GM10248 (cell line): ENCODE results near the gene DDIT4L.
"Not testable (repeated sequence)": the region's sequence is repeated elsewhere in the genome, so short reads cannot be mapped to it uniquely, and the experiment has no call there.

Experiments used
- CTCF ChIA-PET: fragments of 300-600 bp; sonication (Branson Sonifier 250); formaldehyde crosslinking; extraction: SDS; loops from one replicate; lab custom pipeline; 2021; ENCODE audit warnings: antibody characterized with exemption; lab: Yijun Ruan, JAX
- POLR2A ChIA-PET: fragments of 350-650 bp; sonication (Branson Sonifier 250); formaldehyde crosslinking; extraction: SDS; loops from one replicate; lab custom pipeline; 2020; ENCODE audit warnings: antibody characterized with exemption; lab: Yijun Ruan, JAX
- DNase-seq: peaks from one replicate; pipeline ENCODE4 v3.0.0; 2012; ENCODE audit errors: extremely low spot score
- CTCF ChIP-seq: IDR thresholded peaks from 2 replicates; pipeline ENCODE4 v1.5.1; 2012; ENCODE audit warnings: mild to moderate bottlenecking, low read depth; ENCODE audit errors: extremely low read depth, missing control alignments, control extremely low read depth

Gene DDIT4L

GRCh38 chr4:100206850-100207249 lies 16.6 kb upstream of the DDIT4L start:
- no peak for DNase-seq
- TF ChIP-seq CTCF, result no peak
- ChIA-PET POLR2A (no interaction called here), CTCF (interaction anchor here (1.1 kb wide), 1 partner anchor 19 kb away, joined by 4 read pairs; no protein-coding TSS in a partner anchor)

GRCh38 chr4:100198061-100198460 lies 7.8 kb upstream of the DDIT4L start:
- POLR2A ChIA-PET, result no interaction called here

GRCh38 chr4:100196388-100197071 lies 6.3 kb upstream of the DDIT4L start:
- POLR2A ChIA-PET, CTCF ChIA-PET, DNase-seq: not testable (repeated sequence)

More at GRCh38 chr4:100198061-100198460, 7.8 kb upstream of the DDIT4L start:
- TF ChIP-seq CTCF, result no peak
- CTCF ChIA-PET, result interaction anchor here (0.7 to 1.9 kb wide), 5 partner anchors 9 to 106 kb away, joined by 3 to 6 read pairs (median 4); no protein-coding TSS in a partner anchor
- no peak for DNase-seq

- ChIA-PET POLR2A (no interaction called here), CTCF (no interaction called here)
- no peak for DNase-seq
- no peak for TF ChIP-seq CTCF
Measured at GRCh38 chr4:100190643-100191600, 654 bp upstream of the DDIT4L start.

GRCh38 chr4:100188829-100189228 lies 1.4 kb downstream of the DDIT4L start:
- ChIA-PET POLR2A (no interaction called here), CTCF (interaction anchor here (0.8 to 2.1 kb wide), 4 partner anchors 9 to 95 kb away, joined by 3 to 4 read pairs (median 3); no protein-coding TSS in a partner anchor)
- TF ChIP-seq CTCF, result no peak
- DNase-seq, result no peak

GRCh38 chr4:100187781-100188180 lies 2.5 kb downstream of the DDIT4L start:
- CTCF ChIA-PET, result interaction anchor here (1.2 to 2.1 kb wide), 5 partner anchors 8 to 96 kb away, joined by 3 to 5 read pairs (median 4); no protein-coding TSS in a partner anchor
- DNase-seq, result no peak

More at GRCh38 chr4:100187781-100188180, 2.5 kb downstream of the DDIT4L start:
- POLR2A ChIA-PET, result no interaction called here
- no peak for TF ChIP-seq CTCF
